NCI-H526 (cell line): ENCODE data around the gene NCAM2.
A peak's percentile ranks its signal among the peaks of the same experiment; 100 is the strongest.

ENCODE experiments used
- DNase-seq, 2 experiments: peaks; one replicate each; lab custom pipeline; 2025; lab: John Stamatoyannopoulos, UW

The NCAM2 gene

DNA sequence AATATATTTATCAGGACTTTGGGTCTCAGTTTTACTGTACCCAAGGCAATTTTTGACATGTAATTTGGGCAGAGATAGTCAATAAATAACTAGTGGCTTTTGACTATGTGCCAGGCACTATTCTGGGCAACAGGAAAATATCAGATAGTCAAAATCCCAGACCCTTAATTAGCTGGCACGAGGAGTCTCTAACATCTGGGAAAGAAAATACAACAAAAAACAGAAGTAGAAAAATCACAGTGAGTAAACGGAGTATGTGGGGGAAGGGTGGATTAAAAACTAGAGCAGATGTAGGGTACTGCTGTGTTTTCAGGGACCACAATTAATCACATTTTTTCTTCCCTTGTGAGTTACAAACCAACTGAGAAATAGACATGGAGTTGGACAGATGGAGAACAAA, 217.8 kb downstream of the NCAM2 start:
- DNase-seq, result no peak

DNA sequence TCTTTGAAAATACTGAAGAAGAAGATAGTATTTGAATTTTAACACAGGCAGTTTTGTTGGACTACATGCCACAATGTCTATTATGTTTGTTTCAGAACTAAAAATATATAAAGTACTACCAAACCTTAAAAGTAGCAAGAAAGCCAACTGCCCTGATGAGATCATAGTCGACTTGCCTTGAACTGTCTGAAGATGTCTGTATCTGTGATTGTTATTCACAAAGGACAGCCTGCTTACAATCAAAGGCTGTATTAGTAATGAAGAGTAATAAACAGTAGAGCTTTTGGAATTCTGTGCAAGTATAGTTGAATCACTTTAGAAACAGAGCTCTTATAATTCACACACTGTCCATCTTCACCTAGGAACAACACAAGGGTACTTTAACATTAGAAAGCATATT, 228.3 kb downstream of the NCAM2 start:
- DNase-seq, result no peak

DNA sequence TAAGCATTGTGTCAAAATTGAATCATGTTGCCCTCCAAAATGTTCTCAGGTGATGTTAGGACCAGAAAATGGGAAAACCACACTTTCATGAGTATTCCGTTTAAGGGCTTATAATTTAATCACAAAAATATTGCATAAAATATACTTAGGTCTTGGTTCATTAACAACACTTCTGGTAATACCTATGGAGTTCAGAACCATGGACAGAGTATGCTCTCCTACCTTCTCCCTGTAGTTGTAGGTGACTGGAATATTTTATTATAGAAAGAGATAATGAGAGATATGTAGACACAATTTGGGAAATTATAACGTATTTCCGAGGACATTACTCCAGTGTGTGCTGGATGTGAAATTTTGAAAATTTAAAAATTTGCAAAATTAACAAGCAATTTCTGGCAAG, 232.5 kb downstream of the NCAM2 start:
- DNase-seq, result no peak

DNA sequence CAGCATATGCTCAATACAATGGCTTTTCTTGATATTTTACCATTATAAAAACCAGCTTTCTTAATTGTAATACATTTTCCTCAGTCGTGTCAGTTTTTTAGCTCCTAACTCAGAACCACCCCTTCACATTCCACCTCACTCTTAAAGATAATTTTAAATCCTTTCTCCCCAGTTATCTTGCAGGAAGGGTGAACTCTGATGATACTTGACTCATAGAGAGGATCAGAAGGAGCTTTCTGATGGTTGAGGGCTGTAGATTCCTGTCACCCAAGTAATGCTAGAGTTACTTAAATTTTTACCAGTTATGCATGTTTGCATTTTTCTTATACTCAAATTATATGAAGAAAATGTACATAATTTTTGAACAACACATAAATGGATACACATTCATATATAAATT, 233.7 kb downstream of the NCAM2 start:
- DNase-seq, result no peak

DNA sequence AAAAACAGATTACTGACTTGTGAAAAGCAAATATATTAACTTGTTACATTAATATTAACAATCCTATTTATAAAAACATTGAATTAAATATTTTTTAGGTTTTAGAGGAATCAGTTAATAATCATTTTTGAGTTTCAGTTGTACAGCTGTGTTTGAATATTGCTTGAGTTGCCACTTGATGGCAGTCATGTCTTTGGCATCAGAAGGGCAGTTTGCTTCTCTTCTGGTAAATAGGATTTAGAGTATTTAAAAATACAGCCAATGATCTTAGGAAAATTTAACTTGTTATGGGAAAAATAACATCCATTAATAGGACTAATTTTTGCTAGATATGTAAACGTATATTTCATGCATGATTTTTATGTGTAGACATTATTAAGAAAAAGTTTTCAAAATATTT, 234.1 kb downstream of the NCAM2 start:
- peak in 1 of 2 experiments; percentile 9 for DNase-seq

DNA sequence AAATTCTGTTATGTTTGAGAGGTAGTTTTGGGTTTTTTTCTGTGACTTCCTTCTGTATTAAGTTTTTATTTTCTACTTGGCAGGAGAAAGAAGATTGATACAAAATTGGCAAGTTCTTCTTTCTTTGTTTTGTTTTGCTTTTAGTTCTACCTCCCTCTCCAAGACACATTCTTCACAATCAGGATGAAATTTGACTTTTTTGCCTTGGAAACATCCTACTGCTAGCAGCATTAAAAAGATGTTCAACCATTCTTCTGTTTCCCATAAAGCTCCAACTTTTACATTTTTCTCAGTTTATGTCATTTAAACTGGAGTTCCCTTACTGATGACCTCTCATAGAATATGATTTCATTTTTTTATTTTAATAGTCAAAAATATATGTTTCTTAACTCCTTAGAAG, 234.8 kb downstream of the NCAM2 start:
- DNase-seq, result no peak

DNA sequence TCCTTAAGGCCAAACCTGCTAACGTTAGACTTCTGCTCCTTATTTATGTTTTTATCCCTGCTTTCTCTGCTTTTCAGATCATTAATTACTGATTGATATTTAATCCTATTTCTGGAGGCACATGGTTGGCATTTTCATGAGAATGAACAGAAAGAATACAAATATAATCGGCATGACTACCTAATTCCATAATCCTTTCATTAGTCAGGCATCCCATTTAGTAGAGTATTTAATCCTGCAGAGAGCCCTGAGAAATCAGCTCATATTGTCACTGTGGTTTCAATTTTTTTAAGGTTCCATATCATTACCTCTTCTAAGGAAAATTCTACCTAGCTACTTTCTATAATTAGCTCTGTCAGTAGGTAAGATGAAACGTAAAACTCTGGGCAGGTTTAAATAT, 238.8 kb downstream of the NCAM2 start:
- DNase-seq, result no peak

DNA sequence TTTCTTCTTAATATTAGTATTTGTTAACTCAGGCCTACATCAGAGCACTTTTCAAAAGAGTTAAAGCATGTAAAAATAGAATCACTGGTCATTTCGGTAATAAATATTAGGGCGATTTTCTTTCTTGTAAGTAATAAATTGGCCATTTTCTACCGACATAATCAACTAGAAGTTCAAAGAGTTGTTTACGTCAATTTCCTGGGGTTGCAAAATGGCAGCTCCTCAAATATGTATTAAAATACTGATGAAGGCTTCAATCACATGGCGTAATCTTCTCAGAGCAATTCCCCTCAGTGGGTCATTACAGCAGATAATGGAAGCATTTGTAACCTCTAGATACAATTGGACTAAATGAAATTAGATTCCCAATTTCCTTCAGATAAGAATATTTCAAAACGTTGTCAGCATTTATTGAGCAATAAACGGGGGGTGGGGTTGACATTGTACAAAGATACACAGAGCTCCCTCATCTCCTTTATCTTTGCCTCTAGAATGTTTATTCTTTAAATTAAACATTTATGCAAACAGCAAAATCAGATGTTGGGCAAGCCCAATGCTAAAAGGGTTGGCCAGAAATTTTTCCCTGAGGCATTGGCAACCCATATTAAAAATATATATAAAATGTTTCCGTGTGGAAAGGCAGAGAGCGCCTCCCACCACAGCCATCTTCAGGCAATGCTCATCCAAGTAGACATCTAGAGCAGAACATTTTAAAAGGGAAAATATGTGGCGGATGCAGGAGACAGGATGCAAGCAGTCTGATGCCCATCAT, 240.6 kb downstream of the NCAM2 start:
- DNase-seq, result no peak

DNA sequence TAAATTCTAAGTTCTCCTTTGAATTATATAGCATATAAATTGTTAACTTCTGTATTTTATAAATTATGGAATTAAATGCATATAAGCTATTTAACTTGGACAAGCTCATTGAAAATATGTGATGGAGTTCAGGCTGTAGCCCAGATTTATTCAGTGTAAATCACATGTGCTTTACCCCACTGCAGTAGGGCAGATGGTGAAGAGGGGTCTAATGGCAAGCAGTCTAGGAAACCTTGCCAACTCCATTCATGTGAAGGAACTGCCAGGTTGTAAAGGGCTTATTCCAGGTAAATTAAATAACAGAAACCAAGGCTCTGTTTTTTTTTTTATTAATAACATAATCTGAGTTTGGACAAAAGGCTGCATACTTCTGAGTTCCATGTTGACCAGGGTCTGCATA, 243.2 kb downstream of the NCAM2 start:
- no peak for DNase-seq

DNA sequence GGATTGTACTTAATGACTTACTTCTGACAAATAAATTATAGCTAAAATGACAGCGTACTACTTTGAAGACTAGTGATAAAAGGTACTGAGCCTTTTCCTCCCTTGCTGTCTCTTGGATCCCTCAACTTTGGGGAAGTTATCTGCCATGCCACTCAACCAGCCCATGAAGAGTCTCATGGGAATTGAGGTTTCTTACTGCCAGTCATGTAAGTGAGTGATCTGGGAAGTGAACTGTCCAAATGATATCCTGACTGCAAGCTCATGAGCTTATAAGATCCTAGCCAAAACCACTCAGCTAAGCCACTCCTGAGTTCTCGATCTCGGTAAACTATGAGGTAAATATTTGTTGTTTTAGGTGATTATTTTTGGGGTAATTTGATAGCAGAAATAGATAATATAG, 247.8 kb downstream of the NCAM2 start:
- no peak for DNase-seq

DNA sequence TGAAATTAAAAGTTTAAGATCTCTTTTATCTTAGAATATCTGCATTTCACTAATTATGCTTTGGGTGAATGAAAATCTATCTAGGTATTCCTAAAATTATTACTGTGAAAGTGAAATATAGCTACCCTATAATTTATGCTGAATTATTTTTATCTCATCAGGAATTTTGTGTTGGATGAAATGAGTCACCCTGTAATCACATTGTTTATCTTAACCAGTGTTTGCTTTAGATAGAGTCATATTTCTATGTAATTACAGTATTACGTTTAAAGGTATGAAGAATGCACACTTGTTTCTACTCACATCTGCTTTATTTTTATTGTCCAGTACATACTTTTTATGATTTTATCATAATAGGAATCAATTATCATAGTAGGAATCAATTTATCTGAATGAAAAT, 249.2 kb downstream of the NCAM2 start:
- no peak for DNase-seq

DNA sequence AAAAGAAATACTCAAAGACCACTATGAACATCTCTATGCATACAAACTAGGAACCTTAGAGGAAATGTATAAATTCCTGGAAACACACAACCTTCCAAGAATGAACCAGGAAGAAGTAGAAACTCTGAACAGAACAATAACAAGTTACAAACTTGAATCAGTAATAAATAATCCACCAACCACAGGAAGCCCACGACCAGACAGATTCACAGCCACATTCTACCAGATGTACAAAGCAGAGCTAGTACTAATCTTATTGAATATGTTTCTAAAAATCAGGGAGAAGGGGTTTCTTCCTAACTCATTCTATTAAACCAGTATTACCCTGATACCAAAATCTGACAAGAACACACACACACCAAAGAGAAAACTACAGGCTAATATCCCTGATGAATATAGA, 263.8 kb downstream of the NCAM2 start:
- no peak for DNase-seq

DNA sequence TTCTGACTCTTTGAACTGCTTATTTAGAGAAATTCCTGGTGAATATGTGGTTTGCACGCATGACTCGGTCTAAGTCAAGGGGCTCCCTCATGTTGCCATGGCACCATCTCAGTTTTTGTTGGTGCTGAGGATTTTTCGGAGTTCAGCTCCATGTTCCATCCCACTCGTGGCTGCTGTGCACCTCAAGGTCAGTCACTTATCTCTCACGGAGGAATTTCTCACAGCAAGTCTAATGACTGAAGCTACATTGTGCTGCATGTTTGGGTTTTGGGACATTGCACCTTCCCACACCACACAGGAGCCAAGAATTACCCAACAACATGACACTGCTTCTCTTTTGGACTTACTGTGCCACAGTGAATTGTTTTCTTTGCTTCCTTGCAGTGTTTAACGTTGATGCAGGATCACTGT, 269.9 kb downstream of the NCAM2 start:
- DNase-seq, result no peak

DNA sequence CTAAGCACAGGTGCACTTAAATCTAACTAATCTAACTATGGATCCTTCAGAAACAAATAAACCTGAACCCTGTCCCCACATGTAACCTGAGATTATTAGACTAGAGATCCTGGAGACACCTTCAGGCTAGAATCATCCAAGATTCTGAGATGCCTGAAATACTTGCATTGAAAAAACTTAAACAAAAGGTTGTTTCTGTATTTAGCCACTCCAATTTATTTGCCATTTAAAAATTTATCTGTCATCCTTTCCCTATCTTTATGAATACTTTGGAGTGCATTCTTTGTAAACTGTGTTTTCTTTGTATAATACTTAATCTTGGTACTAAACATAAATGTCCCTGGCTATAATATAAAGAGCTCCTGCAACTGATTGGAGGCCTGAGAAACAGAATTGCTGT, 270.7 kb downstream of the NCAM2 start:
- no peak for DNase-seq

DNA sequence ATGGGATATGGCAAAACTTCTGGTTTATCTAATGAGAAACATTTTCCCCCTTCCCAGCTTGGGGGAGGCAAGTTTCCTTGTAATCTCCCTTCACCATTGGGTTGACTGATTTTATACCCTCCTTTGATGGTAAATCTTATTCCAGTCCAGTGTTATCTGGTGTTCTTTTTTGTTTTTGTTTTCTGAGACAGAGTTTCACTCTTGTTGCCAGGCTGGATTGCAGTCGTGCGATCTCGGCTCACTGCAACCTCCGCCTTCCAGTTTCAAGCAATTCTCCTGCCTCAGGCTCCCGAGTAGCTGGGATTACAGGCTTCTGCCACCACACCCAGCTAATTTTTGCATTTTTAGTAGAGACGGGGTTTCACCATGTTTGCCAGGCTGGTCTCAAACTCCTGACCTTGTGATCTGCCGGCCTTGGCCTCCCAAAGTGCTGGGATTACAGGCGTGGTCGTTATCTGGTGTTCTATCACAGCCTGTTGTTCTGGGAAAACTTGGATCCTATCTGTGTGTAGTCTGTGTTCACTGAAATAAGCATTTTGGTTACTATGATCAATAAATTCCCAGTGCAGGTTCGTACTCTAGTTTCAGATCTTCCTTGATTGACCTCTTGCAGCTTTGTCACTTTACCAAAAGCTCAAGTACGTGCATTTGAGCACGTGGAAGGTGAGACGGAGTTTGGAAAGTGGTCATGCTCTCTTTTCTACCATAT, 281.1 kb downstream of the NCAM2 start:
- no peak for DNase-seq

DNA sequence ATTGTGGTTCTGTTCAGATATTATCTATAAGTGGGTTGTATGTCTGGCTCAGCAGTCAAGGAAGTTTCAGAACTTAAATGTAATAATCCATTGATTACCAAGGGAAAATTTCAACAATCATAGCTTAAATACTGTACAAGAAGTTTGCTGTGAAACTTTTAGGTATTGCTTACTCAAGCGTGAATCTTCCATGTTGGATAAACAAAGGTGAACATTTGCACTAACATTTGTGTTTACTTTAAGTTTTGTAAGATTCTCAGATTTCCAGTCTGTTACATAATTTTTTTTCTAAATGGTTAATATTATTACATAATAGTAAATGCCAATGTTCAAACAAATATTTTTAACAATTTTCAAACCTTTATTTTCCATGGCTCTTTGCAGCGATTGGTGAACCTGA, 285.6 kb downstream of the NCAM2 start:
- DNase-seq, result no peak

DNA sequence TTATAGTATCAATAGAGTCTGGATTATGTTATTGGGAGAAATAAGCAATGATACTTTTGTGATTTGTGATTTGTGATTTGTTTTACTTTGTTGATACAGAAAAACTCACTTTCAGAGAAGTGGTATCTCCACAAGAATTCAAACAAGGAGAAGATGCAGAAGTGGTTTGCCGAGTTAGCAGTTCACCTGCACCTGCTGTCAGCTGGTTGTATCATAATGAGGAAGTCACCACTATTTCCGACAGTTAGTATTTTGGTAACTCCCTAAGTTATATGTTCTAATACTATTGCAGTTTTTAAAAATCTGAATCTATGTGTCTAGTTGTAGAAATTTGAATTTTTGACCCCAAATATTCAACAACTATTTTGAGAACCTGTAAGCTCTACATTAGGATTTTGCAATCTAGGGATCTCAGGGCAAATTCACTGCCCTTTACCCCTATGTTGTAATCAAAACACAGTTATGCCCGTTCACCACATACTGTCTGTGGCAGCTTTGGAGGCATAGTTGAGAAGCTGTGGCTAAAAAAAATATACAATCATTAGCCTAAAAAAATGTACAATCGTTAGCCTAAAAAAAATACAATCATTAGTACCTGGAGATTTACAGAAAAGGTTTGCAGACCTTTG, 288.1 kb downstream of the NCAM2 start:
- DNase-seq, result no peak

DNA sequence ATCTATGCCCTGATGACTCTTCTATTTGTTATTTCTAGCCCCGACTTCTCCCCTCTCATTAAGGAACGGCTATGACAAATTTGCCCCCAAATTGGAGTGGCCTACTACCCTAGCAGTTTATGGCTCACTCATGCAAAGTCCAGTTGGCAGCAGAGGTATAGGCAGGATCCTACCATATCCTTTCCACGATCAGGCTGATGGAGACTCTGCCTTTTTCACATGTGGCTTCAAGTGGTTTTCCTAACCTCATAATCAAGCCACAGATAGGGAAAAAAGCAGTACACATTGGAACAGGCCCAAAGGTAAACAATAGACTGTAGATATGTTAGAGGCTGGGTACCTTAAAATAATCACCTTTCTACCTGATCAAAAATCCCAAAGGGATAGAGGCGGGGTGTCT, 292.5 kb downstream of the NCAM2 start:
- DNase-seq, result no peak

DNA sequence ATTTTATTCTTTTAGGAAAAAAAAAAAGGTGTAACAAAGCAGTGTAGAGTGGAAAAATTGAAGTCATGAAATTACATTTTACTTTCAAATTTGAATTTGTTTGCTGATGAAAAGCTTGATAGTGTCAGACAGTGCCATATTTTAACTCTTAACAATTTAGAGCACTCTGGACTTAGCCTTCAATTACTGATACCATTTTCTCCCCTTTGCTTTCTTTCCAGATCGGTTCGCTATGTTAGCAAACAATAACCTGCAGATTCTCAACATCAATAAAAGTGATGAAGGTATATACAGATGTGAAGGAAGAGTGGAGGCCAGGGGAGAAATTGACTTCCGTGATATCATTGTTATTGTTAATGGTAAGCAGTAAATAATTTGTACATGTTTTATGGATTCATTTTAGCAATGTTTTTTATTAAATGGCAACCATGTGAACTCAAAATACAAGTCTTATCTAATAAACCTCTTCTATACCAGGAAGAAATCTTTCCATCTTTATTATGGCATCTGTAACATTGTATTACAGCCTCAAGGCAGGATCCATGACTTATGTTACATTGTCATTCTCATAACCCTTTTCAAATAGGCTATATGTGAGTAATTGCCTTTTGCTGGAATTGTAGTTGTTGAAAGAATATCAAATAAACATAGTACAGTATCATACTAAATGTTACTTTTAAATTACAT, 293.8 kb downstream of the NCAM2 start:
- no peak for DNase-seq

DNA sequence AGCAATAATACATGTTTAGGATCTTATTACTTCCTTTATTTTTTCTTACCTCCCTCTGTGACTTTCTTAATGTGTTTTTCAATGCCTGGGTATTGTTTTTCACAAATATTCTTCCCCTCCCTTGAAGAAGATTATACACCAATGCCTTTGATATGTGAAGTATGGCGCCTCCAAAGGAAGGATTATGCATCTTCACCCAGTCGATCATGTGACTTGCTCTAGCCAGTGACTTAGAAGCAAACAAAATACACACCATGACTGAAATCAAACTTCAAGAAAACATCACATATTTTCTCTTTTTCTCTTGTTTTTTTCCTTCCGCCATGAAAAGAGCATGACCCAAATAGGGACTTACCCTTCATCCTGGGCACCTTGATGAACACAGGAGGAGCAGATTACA, 297.1 kb downstream of the NCAM2 start:
- DNase-seq, result no peak

DNA sequence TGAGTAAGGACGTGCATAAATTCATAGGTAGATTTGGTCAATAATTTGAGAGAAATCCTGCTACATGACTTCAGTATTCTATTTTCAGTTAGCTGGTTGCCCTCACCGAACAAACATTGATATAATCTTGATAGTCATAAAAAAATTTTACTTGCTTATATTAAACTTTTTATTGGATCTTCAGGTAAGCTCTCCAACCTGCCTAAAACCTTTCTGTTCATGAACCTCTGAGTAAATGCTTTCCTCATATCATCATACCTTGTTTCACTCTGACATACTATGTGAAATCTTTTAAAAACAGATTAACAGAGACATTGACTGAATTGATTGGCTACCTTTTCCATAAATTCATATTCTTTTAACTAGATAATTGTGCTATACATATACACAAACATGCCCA, 299.0 kb downstream of the NCAM2 start:
- DNase-seq, result no peak

DNA sequence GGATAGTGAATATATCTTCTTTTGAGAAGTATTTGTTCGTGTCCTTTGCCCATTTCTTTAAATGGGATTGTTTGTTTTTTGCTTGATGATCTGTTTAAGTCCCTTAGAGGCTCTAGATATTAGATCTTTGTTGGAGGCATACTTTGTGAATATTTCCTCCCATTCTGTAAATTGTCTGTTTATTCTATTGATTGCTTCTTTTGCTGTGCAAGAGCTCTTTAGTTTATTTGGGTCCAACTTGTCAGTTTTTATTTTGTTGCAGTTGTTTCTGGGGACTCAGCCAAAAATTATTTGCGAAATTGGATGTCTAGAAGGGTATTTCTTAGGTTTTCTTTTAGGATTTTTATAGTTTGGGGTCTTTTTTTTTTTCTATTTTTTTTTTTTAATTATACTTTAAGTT, 302.8 kb downstream of the NCAM2 start:
- no peak for DNase-seq

DNA sequence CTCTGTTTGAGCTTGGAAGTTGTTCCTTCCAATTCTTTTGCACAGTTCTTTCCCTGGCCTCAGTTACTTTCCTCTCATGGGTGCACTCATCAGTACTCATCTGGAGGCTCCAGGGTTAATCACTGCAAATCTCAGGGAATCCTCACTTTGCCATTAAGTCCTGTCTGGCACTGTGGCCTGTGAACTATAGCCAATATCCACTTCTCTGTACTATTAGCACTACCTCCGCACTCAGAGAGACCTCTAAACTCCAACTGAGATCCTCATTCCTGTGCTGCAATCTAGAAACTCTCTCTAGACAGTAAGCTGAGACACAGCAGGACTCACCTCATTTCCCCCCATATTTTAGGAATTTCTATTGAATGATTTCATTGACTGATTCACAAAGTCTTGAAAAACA, 311.3 kb downstream of the NCAM2 start:
- DNase-seq, result no peak
